GM12878 (cell line): ENCODE data around the gene MDGA2. TPM values are rescaled to one million over a fixed set of nuclear protein-coding genes. Genes with fewer than 3 reads are reported as not detected.

Experiments
- ATAC-seq: fragments of 200-7000 bp; cut with Tn5 transposase; 3 replicates; pipeline ENCODE4 v1.9.1; 2020; ENCODE audit warnings: mild to moderate bottlenecking, moderate library complexity
- BruUV-seq: library from RNA; stranded (reverse); fragments of 400-500 nt; replicated peaks from 2 replicates; lab custom pipeline; 2021; lab: Mats Ljungman, UMichigan
- CTCF ChIA-PET: fragments of 300-600 bp; sonication (Branson Sonifier 250); formaldehyde crosslinking; extraction: SDS; loops from one replicate; lab custom pipeline; 2021; ENCODE audit warnings: inconsistent platforms; lab: Yijun Ruan, JAX
- POLR2A ChIA-PET: fragments of 350-600 bp; formaldehyde crosslinking; extraction: SDS; loops from one replicate; lab custom pipeline; 2021; ENCODE audit warnings: inconsistent platforms; lab: Charles Lee
- RAD21 ChIA-PET: fragments of 300-600 bp; sonication (Branson Sonifier 250); formaldehyde crosslinking; loops from one replicate; lab custom pipeline; 2023; ENCODE audit warnings: antibody characterized with exemption; ENCODE audit not compliant: unreplicated experiment; lab: Charles Lee
- SMC1A ChIA-PET: fragments of 300-600 bp; sonication (Branson Sonifier 250); formaldehyde crosslinking; loops from one replicate; lab custom pipeline; 2023; ENCODE audit not compliant: unreplicated experiment, uncharacterized antibody; lab: Charles Lee
- DNase-seq: peaks from one replicate; pipeline ENCODE4 v3.0.0-alpha.2; 2011; ENCODE audit warnings: low read depth, low spot score
- FAIRE-seq: peaks from 3 replicates; lab custom pipeline; 2011; peaks lifted over from hg19 to GRCh38; lab: Jason Lieb, UNC
- H2AFZ ChIP-seq: 2 replicates; pipeline ENCODE4 v1.6.0; 2011; ENCODE audit warnings: low read depth, low read length, control low read depth; ENCODE audit not compliant: control insufficient read depth
- H3K27ac ChIP-seq: 2 replicates; pipeline ENCODE4 v1.5.1; 2011; ENCODE audit warnings: control low read depth; ENCODE audit not compliant: control insufficient read depth, insufficient read depth
- H3K27me3 ChIP-seq, 2 experiments: replicated peaks in 1 of 2; 2 replicates each; pipeline versions ENCODE4 v1.6.0 to v1.6.1; 2011; ENCODE audit warnings: low read length in 1 of 2; ENCODE audit not compliant: control insufficient read depth in 2 of 2, insufficient read depth in 2 of 2
- H3K36me3 ChIP-seq, 2 experiments: 2 replicates each; pipeline ENCODE4 v1.5.1; 2011; ENCODE audit warnings: low read length in 1 of 2; ENCODE audit not compliant: control insufficient read depth in 2 of 2, insufficient read depth in 2 of 2
- H3K4me1 ChIP-seq: 2 replicates; pipeline ENCODE4 v1.6.1; 2011; ENCODE audit warnings: mild to moderate bottlenecking, low read length, moderate library complexity, mixed read lengths; ENCODE audit not compliant: control insufficient read depth, insufficient read depth
- H3K4me2 ChIP-seq: 2 replicates; pipeline ENCODE4 v1.6.0; 2011; ENCODE audit warnings: control low read depth; ENCODE audit not compliant: control insufficient read depth, insufficient read depth
- H3K4me3 ChIP-seq: fragments of 200-600 bp; sonication (generic); 2 replicates; pipeline ENCODE4 v1.5.1; 2016
- H3K79me2 ChIP-seq: 2 replicates; pipeline ENCODE4 v1.6.0; 2011; ENCODE audit warnings: low read length; ENCODE audit not compliant: control insufficient read depth, insufficient read depth
- H3K9ac ChIP-seq: 2 replicates; pipeline ENCODE4 v1.8.0; 2011; ENCODE audit warnings: low read length, control low read depth, mixed read lengths; ENCODE audit not compliant: control insufficient read depth, insufficient read depth
- H3K9me3 ChIP-seq: replicated peaks from 3 replicates; pipeline ENCODE4 v1.5.1; 2011; ENCODE audit warnings: mild to moderate bottlenecking, low read length; ENCODE audit not compliant: control insufficient read depth, insufficient read depth
- H4K20me1 ChIP-seq: 2 replicates; pipeline ENCODE4 v1.6.0; 2011; ENCODE audit not compliant: control insufficient read depth, insufficient read depth
- ATF7 ChIP-seq: fragments of 450-650 bp; IDR thresholded peaks from 2 replicates; pipeline ENCODE4 v1.6.1; 2016; ENCODE audit warnings: low read depth, mild to moderate bottlenecking
- CBX5 ChIP-seq: sonication (generic); IDR thresholded peaks from 2 replicates; pipeline ENCODE4 v1.6.1; 2016; ENCODE audit warnings: low read depth, moderate library complexity, mild to moderate bottlenecking, inconsistent platforms
- CEBPB ChIP-seq, 2 experiments: fragments of 150-350 bp in 1 of 2; IDR thresholded peaks; 2 replicates each; pipeline ENCODE4 v1.6.1; 2012 to 2014; ENCODE audit warnings: low read depth in 2 of 2, low read length in 2 of 2, borderline replicate concordance in 1 of 2, inconsistent platforms in 1 of 2
- EED ChIP-seq: sonication (generic); IDR thresholded peaks from 2 replicates; pipeline ENCODE4 v1.6.1; 2016; ENCODE audit warnings: antibody characterized with exemption, low read depth
- ESRRA ChIP-seq: IDR thresholded peaks from 2 replicates; pipeline ENCODE4 v1.6.1; 2012; ENCODE audit warnings: mild to moderate bottlenecking, low read length, improper control_type of control experiment
- PAX8 ChIP-seq: fragments of 450-650 bp; IDR thresholded peaks from 2 replicates; pipeline ENCODE4 v1.6.1; 2017; ENCODE audit warnings: mild to moderate bottlenecking, moderate library complexity
- SREBF2 ChIP-seq: IDR thresholded peaks from 2 replicates; pipeline ENCODE4 v1.6.1; 2012; ENCODE audit warnings: mild to moderate bottlenecking, low read length
- SUZ12 ChIP-seq: fragments of 200-600 bp; sonication (generic); IDR thresholded peaks from one replicate; pipeline ENCODE4 v1.6.1; 2018; ENCODE audit warnings: antibody characterized with exemption, mild to moderate bottlenecking; ENCODE audit not compliant: unreplicated experiment
- TCF12 ChIP-seq: IDR thresholded peaks from 2 replicates; pipeline ENCODE4 v1.6.1; 2011; ENCODE audit warnings: low read depth, mild to moderate bottlenecking, low read length
- WRNIP1 ChIP-seq: IDR thresholded peaks from 2 replicates; pipeline ENCODE4 v1.6.1; 2011; ENCODE audit warnings: low read depth, low read length, improper control_type of control experiment, borderline replicate concordance
- ZBED1 ChIP-seq: IDR thresholded peaks from 2 replicates; pipeline ENCODE4 v1.6.1; 2016; ENCODE audit warnings: borderline replicate concordance
- ZZZ3 ChIP-seq: IDR thresholded peaks from 2 replicates; pipeline ENCODE4 v1.6.1; 2011; ENCODE audit warnings: low read depth; ENCODE audit not compliant: control insufficient read depth, insufficient read length
- WGBS: methylation state at CpG from one replicate; pipeline ENCODE4 v1.1.6; 2016; ENCODE audit warnings: low lambda C conversion rate; ENCODE audit not compliant: insufficient replicate concordance, insufficient coverage; ENCODE audit errors: missing lambda C conversion rate; 5-methylcytosine and 5-hydroxymethylcytosine counted together
- in situ Hi-C: fragments of 300-500 bp; cut with MboI; formaldehyde crosslinking; loops from 9 replicates; pipeline ENCODE4 v1.14.3; 2018; ENCODE audit warnings: mixed read lengths
- intact Hi-C: fragments of 100-400 bp; cut with micrococcal nuclease; formaldehyde crosslinking; loops from one replicate; pipeline ENCODE4 v1.14.2; 2022; ENCODE audit not compliant: unreplicated experiment
- polyA plus RNA-seq, 11 experiments: library from polyadenylated mRNA; depleted of rRNA in 4 of 11; unstranded in 6 of 11; stranded (reverse) in 5 of 11; fragments of >200 nt; fragmentation: Nextera tagmentation in 4 of 11; fragmentation: Illumina TruSeq in 1 of 11; extraction: Ambion mirVana in 4 of 11; extraction: Trizol in 1 of 11; gene quantifications; 1 replicate in 1 of 11; 2 replicates in 10 of 11; pipeline versions ENCODE4 v1.2.1 to v1.2.3, GENCODE V29; 2011 to 2016; ENCODE audit warnings: inconsistent platforms in 2 of 11, missing spikeins in 2 of 11, low read depth in 1 of 11
- total RNA-seq, 4 experiments: library from RNA; depleted of rRNA in 3 of 4; stranded (reverse); fragments of >200 nt in 3 of 4; fragmentation: Illumina TruSeq in 1 of 4; extraction: Trizol in 1 of 4; gene quantifications; 2 replicates each; pipeline versions ENCODE4 v1.2.1 to v1.2.3, GENCODE V29; 2013 to 2021

The MDGA2 gene
- total and polyA plus RNA-seq, 10 of the 15 experiments (the other 5 are each of a cell fraction or from before 2014, with no cell fraction given): not detected

GRCh38 chr14:47435331-47435965 lies 240.0 kb downstream of the MDGA2 start:
- 10% methylated on average over 1 of the region's 1 CpG for WGBS
- intact Hi-C loops: no loop called here
- H2AFZ ChIP-seq: no peak overlapping the region
- CTCF ChIA-PET: no interaction called here
- no peaks in the 10 kb centered on the region for H3K36me3 ChIP-seq
- SMC1A ChIA-PET: interaction anchor here (1.4 kb wide), 1 partner anchor 12 kb away, joined by 3 read pairs; no protein-coding TSS in a partner anchor
- no peaks in the 10 kb centered on the region for H3K27me3 ChIP-seq
- DNase-seq (no peak), FAIRE-seq (no peak), ATAC-seq (no peak)
- H3K9me3 ChIP-seq: no peaks in the 10 kb centered on the region
- no peak overlapping the region for H3K4me2 ChIP-seq
- no peaks in the 10 kb centered on the region for H4K20me1 ChIP-seq
- H3K4me1 ChIP-seq: no peaks in the 10 kb centered on the region
- no peak overlapping the region for H3K4me3 ChIP-seq
- POLR2A ChIA-PET: no interaction called here
- TF ChIP-seq ZBED1 (no peak), ATF7 (no peak), CBX5 (no peak), WRNIP1 (no peak), TCF12 (no peak), CEBPB (IDR thresholded peaks at IDR 0.05; ENCODE audit: borderline replicate concordance in 1 of 2, low read depth in 2 of 2, low read length in 2 of 2) (no peak), SREBF2 (no peak), ESRRA (no peak), EED (no peak), ZZZ3 (no peak), SUZ12 (no peak), PAX8 (no peak)
- RAD21 ChIA-PET: no interaction called here
- in situ Hi-C loops: no loop called here
- H3K27ac ChIP-seq: no peak overlapping the region
- no peak overlapping the region for H3K9ac ChIP-seq
- BruUV-seq: no TSS peak
- H3K79me2 ChIP-seq: no peaks in the 10 kb centered on the region
